Mesenchymal stem cell (in vitro differentiated cells and primary cell): ENCODE data around the gene MRPL55.

ENCODE experiments used
- DNase-seq: peaks from one replicate; pipeline ENCODE4 v3.0.0-alpha.2; 2013
- H2AFZ ChIP-seq: one replicate; pipeline ENCODE4 v1.6.1; 2013; ENCODE audit warnings: low read depth, mild to moderate bottlenecking, control low read depth, inconsistent platforms, low read length, moderate library complexity
- H2AK5ac ChIP-seq: 2 replicates; pipeline ENCODE4 v1.6.1; 2013; ENCODE audit warnings: low read length, moderate library complexity, mild to moderate bottlenecking, inconsistent platforms; ENCODE audit not compliant: severe bottlenecking
- H2BK120ac ChIP-seq: one replicate; pipeline ENCODE4 v1.6.1; 2013; ENCODE audit warnings: low read depth, mild to moderate bottlenecking, inconsistent platforms, low read length, moderate library complexity
- H2BK12ac ChIP-seq, 2 experiments: one replicate each; pipeline ENCODE4 v1.6.1; 2013; ENCODE audit warnings: inconsistent platforms in 2 of 2, low read length in 2 of 2, mild to moderate bottlenecking in 2 of 2, moderate library complexity in 2 of 2, control low read depth in 1 of 2
- H2BK15ac ChIP-seq: one replicate; pipeline ENCODE4 v1.6.1; 2013; ENCODE audit warnings: mild to moderate bottlenecking, low read depth, inconsistent platforms; ENCODE audit not compliant: poor library complexity, severe bottlenecking
- H2BK5ac ChIP-seq: 2 replicates; pipeline ENCODE4 v1.6.1; 2013; ENCODE audit warnings: low read depth, mild to moderate bottlenecking, low read length, control low read depth, inconsistent platforms; ENCODE audit not compliant: poor library complexity, severe bottlenecking
- H3K14ac ChIP-seq, 2 experiments: one replicate each; pipeline ENCODE4 v1.6.1; 2013; ENCODE audit warnings: inconsistent platforms in 2 of 2, low read length in 2 of 2, control low read depth in 1 of 2, mild to moderate bottlenecking in 1 of 2, moderate library complexity in 1 of 2
- H3K18ac ChIP-seq, 2 experiments: one replicate each; pipeline ENCODE4 v1.6.1; 2013; ENCODE audit warnings: inconsistent platforms in 2 of 2, low read length in 2 of 2, control low read depth in 1 of 2, low read depth in 1 of 2, mild to moderate bottlenecking in 1 of 2
- H3K23ac ChIP-seq, 2 experiments: one replicate each; pipeline ENCODE4 v1.6.1; 2013; ENCODE audit warnings: inconsistent platforms in 2 of 2, low read length in 2 of 2, mild to moderate bottlenecking in 2 of 2, moderate library complexity in 2 of 2, control low read depth in 1 of 2
- H3K27ac ChIP-seq: 2 replicates; pipeline ENCODE4 v1.5.1; 2013; ENCODE audit warnings: mild to moderate bottlenecking, moderate library complexity, low read length, control low read depth, inconsistent platforms; ENCODE audit not compliant: poor library complexity, severe bottlenecking
- H3K27me3 ChIP-seq, 2 experiments: 2 replicates each; pipeline versions ENCODE4 v1.6.1 to v1.7.0; 2013; ENCODE audit warnings: low read length in 2 of 2, mild to moderate bottlenecking in 2 of 2, moderate library complexity in 2 of 2, control low read depth in 1 of 2, inconsistent platforms in 1 of 2; ENCODE audit not compliant: control insufficient read depth in 1 of 2, insufficient read depth in 1 of 2
- H3K36me3 ChIP-seq, 2 experiments: 2 replicates each; pipeline versions ENCODE4 v1.6.1 to v1.7.0; 2013; ENCODE audit warnings: low read length in 2 of 2, control low read depth in 1 of 2, inconsistent platforms in 1 of 2, low read depth in 1 of 2, mild to moderate bottlenecking in 1 of 2; ENCODE audit not compliant: insufficient read depth in 2 of 2, control insufficient read depth in 1 of 2
- H3K4ac ChIP-seq, 2 experiments: one replicate each; pipeline ENCODE4 v1.6.1; 2013; ENCODE audit warnings: inconsistent platforms in 2 of 2, low read length in 2 of 2, mild to moderate bottlenecking in 2 of 2, moderate library complexity in 2 of 2, control low read depth in 1 of 2, low read depth in 1 of 2
- H3K4me1 ChIP-seq: 2 replicates; pipeline ENCODE4 v1.6.1; 2013; ENCODE audit warnings: low read depth, low read length, control low read depth; ENCODE audit not compliant: control insufficient read depth, insufficient read depth
- H3K4me2 ChIP-seq: 2 replicates; pipeline ENCODE4 v1.6.1; 2013; ENCODE audit warnings: low read length, mild to moderate bottlenecking, inconsistent platforms; ENCODE audit not compliant: poor library complexity, severe bottlenecking
- H3K4me3 ChIP-seq, 2 experiments: 2 replicates each; pipeline versions ENCODE4 v1.5.1 to v1.7.0; 2013; ENCODE audit warnings: low read length in 2 of 2, mild to moderate bottlenecking in 2 of 2, control low read depth in 1 of 2, low read depth in 1 of 2; ENCODE audit not compliant: insufficient read depth in 1 of 2
- H3K79me1 ChIP-seq: replicated peaks from 2 replicates; pipeline ENCODE4 v1.6.1; 2013; ENCODE audit warnings: mild to moderate bottlenecking, control low read depth, low read length, inconsistent platforms; ENCODE audit not compliant: poor library complexity, severe bottlenecking
- H3K9ac ChIP-seq: 2 replicates; pipeline ENCODE4 v1.7.0; 2013; ENCODE audit warnings: mild to moderate bottlenecking, low read length, moderate library complexity
- H3K9me3 ChIP-seq: 2 replicates; pipeline ENCODE4 v1.7.0; 2013; ENCODE audit warnings: mild to moderate bottlenecking, low read length; ENCODE audit not compliant: control insufficient read depth
- H4K8ac ChIP-seq: one replicate; pipeline ENCODE4 v1.6.1; 2013; ENCODE audit warnings: inconsistent platforms, mild to moderate bottlenecking, low read length, moderate library complexity
- H4K91ac ChIP-seq: one replicate; pipeline ENCODE4 v1.6.1; 2013; ENCODE audit warnings: mild to moderate bottlenecking, low read length, inconsistent platforms
- WGBS: methylation state at CpG from one replicate; pipeline ENCODE4 v1.1.7; 2013; ENCODE audit warnings: mixed read lengths; 5-methylcytosine and 5-hydroxymethylcytosine counted together

MRPL55 gene

DNA sequence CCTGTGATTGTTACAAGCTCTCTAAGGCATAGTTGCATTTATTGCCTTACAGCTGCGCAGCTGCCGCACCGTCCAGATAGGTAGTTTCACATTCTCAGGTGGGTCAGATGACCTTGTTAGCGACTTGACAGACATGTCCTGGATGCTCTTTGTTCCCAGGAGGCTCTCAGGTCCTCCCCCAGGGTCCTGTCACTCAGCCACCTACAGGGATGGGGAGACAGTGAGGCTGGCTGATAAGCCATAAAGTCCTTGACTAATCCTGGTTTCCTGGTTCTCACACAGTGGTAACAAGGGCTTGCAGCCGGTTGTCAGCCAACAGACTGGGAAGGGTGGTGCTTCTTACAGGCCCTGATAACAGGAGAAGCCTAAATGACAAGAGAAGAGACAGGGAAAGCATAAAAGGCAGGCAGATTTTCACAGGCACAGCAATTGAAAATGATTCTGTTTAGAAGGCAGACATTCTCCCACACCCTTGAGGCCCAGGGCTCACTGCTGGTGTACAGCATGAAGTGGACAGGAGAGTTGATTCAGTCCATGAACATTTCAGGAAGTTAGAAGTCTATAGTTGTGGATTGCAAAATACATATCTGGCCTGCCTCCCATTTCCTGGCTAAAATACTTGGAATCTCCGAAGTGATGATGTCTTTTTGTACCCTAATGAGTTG is 23.7 kb downstream of the MRPL55 start:
- Histone ChIP-seq H3K4me1 (peaks cover 51% of the 10 kb centered on the region), H3K4me2 (peak overlapping the region; percentile 85), H3K79me1 (peaks cover 7% of the 10 kb centered on the region), H2AFZ (no peak overlapping the region), H4K91ac (no peak overlapping the region), H3K4me3 (peak overlapping the region in 1 of 2 experiments; percentile 96), H3K36me3 (peaks cover 22 to 25% of the 10 kb centered on the region in 2 experiments), H2AK5ac (no peak overlapping the region), H2BK12ac (no peak overlapping the region), H3K23ac (no peak overlapping the region), H3K18ac (no peak overlapping the region), H2BK15ac (no peak overlapping the region), H3K9me3 (no peaks in the 10 kb centered on the region), H3K27me3 (no peaks in the 10 kb centered on the region), H3K14ac (no peak overlapping the region), H2BK120ac (no peak overlapping the region), H2BK5ac (no peak overlapping the region), H3K27ac (peak overlapping the region; percentile 0), H3K9ac (peak overlapping the region; percentile 99), H4K8ac (no peak overlapping the region), H3K4ac (no peak overlapping the region)
- DNase-seq: peak; percentile 81
- WGBS: 54% methylated on average over 6 of the region's 6 CpGs

DNA sequence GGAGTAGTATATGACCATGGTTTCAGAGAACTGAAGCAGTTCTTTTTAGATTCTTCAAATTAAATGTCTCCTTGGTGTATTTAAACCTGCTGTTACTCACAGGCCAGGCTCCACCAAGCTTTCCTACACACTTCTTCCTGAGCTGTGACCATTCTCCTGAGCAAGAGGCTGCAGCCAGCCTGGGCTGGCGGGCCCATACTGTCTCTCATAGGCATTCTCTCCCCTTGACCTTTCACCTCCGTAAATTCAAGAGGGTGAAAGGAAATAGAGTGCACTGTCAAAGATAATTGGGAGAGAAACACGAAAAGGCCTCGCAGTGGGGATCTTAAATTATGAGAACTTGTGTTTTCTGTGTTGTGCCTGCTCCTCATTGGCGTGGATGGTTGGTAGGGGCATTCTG is 24.3 kb downstream of the MRPL55 start:
- Histone ChIP-seq H4K91ac (no peak overlapping the region), H3K27me3 (no peaks in the 10 kb centered on the region), H3K36me3 (peaks cover 20 to 22% of the 10 kb centered on the region in 2 experiments), H3K14ac (no peak overlapping the region), H3K4ac (no peak overlapping the region), H3K4me1 (peaks cover 47% of the 10 kb centered on the region), H3K18ac (no peak overlapping the region), H3K4me2 (peak overlapping the region; percentile 85), H3K9me3 (no peaks in the 10 kb centered on the region), H2BK120ac (no peak overlapping the region), H3K27ac (no peak overlapping the region), H2AFZ (no peak overlapping the region), H3K4me3 (peak overlapping the region in 1 of 2 experiments; percentile 96), H3K79me1 (peaks cover 13% of the 10 kb centered on the region), H3K23ac (no peak overlapping the region), H4K8ac (no peak overlapping the region), H2BK5ac (no peak overlapping the region), H2BK12ac (no peak overlapping the region), H2BK15ac (no peak overlapping the region), H3K9ac (peak overlapping the region; percentile 99), H2AK5ac (no peak overlapping the region)
- 54% methylated on average over 4 of the region's 5 CpGs for WGBS
- DNase-seq: peak; percentile 28

DNA sequence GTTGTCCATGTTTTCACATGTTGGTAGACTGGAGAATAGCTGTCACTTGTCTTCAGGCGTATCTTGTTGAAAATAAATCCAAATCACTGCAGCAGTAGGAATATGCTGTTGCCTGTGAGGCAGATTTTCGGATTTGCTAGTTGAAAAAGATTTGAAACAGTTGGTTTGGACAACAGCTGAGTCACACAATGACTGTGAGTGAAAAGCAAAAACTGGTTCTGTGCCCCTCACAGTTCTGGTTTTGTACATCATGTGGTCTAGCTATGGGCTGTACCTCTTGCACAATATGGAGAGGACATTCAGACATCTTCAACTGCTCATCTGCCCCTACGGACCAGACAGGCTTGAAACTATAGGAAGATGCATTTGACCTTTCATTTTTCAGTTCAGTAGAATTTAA is 24.8 kb downstream of the MRPL55 start:
- no peak overlapping the region for H2BK12ac ChIP-seq
- no peak overlapping the region for H2AK5ac ChIP-seq
- peak; percentile 87 for DNase-seq
- no peak overlapping the region for H2BK15ac ChIP-seq
- H4K8ac ChIP-seq: no peak overlapping the region
- peaks cover 43% of the 10 kb centered on the region for H3K4me1 ChIP-seq
- no peaks in the 10 kb centered on the region for H3K9me3 ChIP-seq
- H2AFZ ChIP-seq: no peak overlapping the region
- peaks cover 16% of the 10 kb centered on the region for H3K79me1 ChIP-seq
- H2BK5ac ChIP-seq: no peak overlapping the region
- H4K91ac ChIP-seq: no peak overlapping the region
- no peak overlapping the region for H3K23ac ChIP-seq
- no peaks in the 10 kb centered on the region for H3K27me3 ChIP-seq
- H3K18ac ChIP-seq: no peak overlapping the region
- H3K9ac ChIP-seq: peak overlapping the region; percentile 99
- no peak overlapping the region for H2BK120ac ChIP-seq
- H3K4me2 ChIP-seq: peak overlapping the region; percentile 85
- H3K4me3 ChIP-seq: peak overlapping the region in 1 of 2 experiments; percentile 96
- WGBS: 29% methylated on average over 3 of the region's 3 CpGs
- H3K4ac ChIP-seq: no peak overlapping the region
- peak overlapping the region; percentile 69 for H3K27ac ChIP-seq
- H3K14ac ChIP-seq: no peak overlapping the region
- peaks cover 16 to 21% of the 10 kb centered on the region in 2 experiments for H3K36me3 ChIP-seq

DNA sequence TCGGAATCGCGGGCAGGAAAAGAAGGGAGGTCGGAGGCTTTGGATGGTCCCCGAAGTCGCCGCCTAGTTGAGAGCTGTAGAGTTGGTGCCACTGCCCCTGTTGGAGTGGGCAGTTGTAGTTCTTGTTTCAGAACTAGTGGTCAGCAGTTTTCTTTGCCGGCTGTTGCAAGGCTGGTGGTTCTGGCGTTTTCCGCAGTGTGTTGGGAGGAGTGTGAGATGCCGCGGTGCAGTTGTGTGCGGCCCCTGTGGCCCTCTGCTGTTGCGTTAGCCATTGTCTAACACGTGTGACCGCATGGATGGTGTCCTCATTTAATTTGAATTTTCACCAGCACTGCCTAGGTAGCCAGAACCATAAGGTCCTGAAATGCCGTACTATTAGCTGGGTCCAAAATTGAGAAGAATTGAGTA is 25.2 kb downstream of the MRPL55 start:
- H3K18ac ChIP-seq: peak overlapping the region; percentile 80 to 96
- peak overlapping the region; percentile 95 to 96 for H3K4me3 ChIP-seq
- no peaks in the 10 kb centered on the region for H3K27me3 ChIP-seq
- H4K91ac ChIP-seq: no peak overlapping the region
- H2BK12ac ChIP-seq: peak overlapping the region in 1 of 2 experiments; percentile 75
- H2AK5ac ChIP-seq: no peak overlapping the region
- WGBS: 11% methylated on average over 17 of the region's 17 CpGs
- no peak overlapping the region for H2AFZ ChIP-seq
- peaks cover 20% of the 10 kb centered on the region for H3K79me1 ChIP-seq
- H3K27ac ChIP-seq: peak overlapping the region; percentile 69
- H3K4ac ChIP-seq: peak overlapping the region in 1 of 2 experiments; percentile 100
- no peak overlapping the region for H2BK5ac ChIP-seq
- H3K9me3 ChIP-seq: no peaks in the 10 kb centered on the region
- peak overlapping the region; percentile 85 for H3K4me2 ChIP-seq
- no peak overlapping the region for H2BK120ac ChIP-seq
- peak overlapping the region in 1 of 2 experiments; percentile 99 for H3K14ac ChIP-seq
- H2BK15ac ChIP-seq: no peak overlapping the region
- DNase-seq: peak; percentile 56
- no peak overlapping the region for H4K8ac ChIP-seq
- peaks cover 41% of the 10 kb centered on the region for H3K4me1 ChIP-seq
- peak overlapping the region in 1 of 2 experiments; percentile 95 for H3K23ac ChIP-seq
- peak overlapping the region; percentile 99 for H3K9ac ChIP-seq
- peaks cover 16 to 17% of the 10 kb centered on the region in 2 experiments for H3K36me3 ChIP-seq
